ENCODE data around the gene ABLIM2.

ABLIM2 gene

GRCh38 chr4:8084712-8085490 is 73.7 kb downstream of the ABLIM2 start:
- no peak for DNase-seq (ENCODE audit: low read depth in 2 of 2)

- DNase-seq (ENCODE audit: low read depth in 2 of 2) = no peak
Observed at GRCh38 chr4:8084031-8084660, 74.5 kb downstream of the ABLIM2 start.

DNA sequence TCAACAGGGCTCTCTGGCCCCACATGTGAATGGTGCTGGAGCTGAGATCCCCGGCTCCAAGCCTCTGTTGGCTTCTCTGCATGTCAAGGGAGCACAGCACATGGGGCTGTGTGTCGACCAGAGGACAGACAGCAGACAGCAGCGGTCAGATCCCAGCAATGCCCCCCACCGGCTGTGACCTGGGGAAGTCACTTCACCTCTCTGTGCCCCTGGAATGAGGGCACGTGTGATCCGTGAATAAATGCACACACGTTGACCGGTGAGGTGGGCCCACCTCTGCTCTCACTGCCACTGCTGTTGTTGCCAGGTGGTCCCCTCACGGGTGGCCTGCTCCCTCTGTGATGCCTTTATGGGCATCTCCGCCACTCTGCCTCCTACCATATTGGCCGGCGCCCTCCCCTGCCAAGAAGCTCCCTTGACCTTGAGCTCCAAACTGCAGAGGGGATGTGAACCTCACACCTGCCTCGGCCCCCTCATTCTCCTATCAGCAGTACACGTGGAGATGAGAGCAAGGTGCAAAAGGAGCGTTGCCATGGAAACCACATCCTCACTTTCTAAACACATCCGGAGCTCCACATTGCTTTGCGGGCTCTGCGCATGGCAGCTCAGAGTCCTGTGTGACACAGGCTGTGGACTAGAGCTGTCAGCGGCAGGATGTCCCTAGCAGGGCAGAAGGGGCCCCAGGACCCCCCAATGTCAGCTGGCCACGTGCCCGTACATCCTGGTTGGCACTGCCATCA is 75.4 kb downstream of the ABLIM2 start:
- no peak for DNase-seq (ENCODE audit: low read depth in 2 of 2)

- DNase-seq (ENCODE audit: low read depth in 2 of 2) = no peak
Observed at GRCh38 chr4:8082517-8083055, 76.0 kb downstream of the ABLIM2 start.

DNA sequence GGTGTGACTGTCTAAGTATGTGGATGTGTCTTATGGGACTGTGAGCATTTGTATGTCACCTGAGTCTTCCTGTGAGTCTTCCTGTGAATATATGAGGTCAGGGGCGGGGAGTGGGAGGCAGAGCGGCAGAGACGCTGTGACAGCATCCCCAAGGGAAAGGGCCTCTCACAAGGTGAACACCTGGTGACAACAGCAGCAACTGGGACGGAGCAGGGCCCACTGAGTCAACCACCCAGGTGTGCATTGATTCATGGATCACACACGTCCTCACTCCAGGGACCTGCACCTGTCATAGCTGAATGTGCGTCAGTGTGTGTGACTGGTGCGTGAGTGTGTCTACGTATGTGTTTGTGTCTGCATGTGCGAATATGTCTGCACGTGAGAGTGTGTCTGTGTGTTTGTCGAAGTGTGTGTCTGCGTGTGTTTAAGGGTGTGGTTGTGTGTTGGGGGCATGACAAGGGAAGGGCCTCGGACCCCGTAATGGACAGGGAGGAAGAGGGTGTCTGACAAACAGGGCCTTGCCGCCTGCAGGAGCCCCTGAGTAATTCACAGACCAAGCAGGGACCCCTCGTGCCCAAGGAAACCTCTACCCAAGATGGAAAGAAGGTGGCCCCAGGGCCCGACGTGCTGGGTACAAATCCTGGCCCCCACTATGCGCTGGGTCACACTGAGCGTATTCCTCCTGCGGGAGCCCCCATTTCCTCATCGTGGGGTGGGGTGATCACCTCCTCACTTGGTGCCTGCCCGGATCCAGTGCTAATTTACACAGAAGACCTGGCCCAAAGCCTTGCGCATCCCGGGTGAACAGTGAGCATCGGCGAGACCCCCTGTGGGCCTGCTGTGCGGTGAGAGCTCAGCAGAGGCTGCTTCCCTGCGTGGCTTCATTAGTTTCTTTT is 76.7 kb downstream of the ABLIM2 start:
- no peak for DNase-seq (ENCODE audit: low read depth in 2 of 2)

- DNase-seq (ENCODE audit: low read depth in 2 of 2) = no peak
Observed at GRCh38 chr4:8081171-8081570, 77.4 kb downstream of the ABLIM2 start.

- DNase-seq (ENCODE audit: low read depth in 2 of 2) = no peak
Observed at GRCh38 chr4:8080754-8081065, 77.9 kb downstream of the ABLIM2 start.

GRCh38 chr4:8079916-8080753 is 78.5 kb downstream of the ABLIM2 start:
- no peak for DNase-seq (ENCODE audit: low read depth in 2 of 2)

- no peak for DNase-seq (ENCODE audit: low read depth in 2 of 2)
Observed at GRCh38 chr4:8079031-8079885, 79.4 kb downstream of the ABLIM2 start.

- DNase-seq (ENCODE audit: low read depth in 2 of 2) = no peak
Observed at GRCh38 chr4:8078610-8079015, 80.0 kb downstream of the ABLIM2 start.

- no peak for DNase-seq (ENCODE audit: low read depth in 2 of 2)
Observed at GRCh38 chr4:8078109-8078494, 80.5 kb downstream of the ABLIM2 start.

- no peak for DNase-seq (ENCODE audit: low read depth in 2 of 2)
Observed at GRCh38 chr4:8077181-8078108, 81.2 kb downstream of the ABLIM2 start.

- DNase-seq (ENCODE audit: low read depth in 2 of 2) = no peak
Observed at GRCh38 chr4:8076023-8076422, 82.6 kb downstream of the ABLIM2 start.

- no peak for DNase-seq (ENCODE audit: low read depth in 2 of 2)
Observed at GRCh38 chr4:8073206-8073863, 85.3 kb downstream of the ABLIM2 start.

GRCh38 chr4:8072235-8072968 is 86.2 kb downstream of the ABLIM2 start:
- no peak for DNase-seq (ENCODE audit: low read depth in 2 of 2)

GRCh38 chr4:8071766-8072165 is 86.8 kb downstream of the ABLIM2 start:
- DNase-seq (ENCODE audit: low read depth in 2 of 2) = no peak

Measured in activated CD8-positive, alpha-beta memory T cell treated with anti-CD3 and anti-CD28 coated beads for 4 hours (primary cell).